ENCODE results near the gene SEC11A.
A peak's percentile ranks its signal among the peaks of the same experiment; 100 is the strongest.

The SEC11A gene

GRCh38 chr15:84634228-84634837 is 81.6 kb downstream of the SEC11A start:
- DNase-seq, result no peak

GRCh38 chr15:84633311-84634227 is 82.4 kb downstream of the SEC11A start:
- DNase-seq, result peak; percentile 63 to 71

DNA sequence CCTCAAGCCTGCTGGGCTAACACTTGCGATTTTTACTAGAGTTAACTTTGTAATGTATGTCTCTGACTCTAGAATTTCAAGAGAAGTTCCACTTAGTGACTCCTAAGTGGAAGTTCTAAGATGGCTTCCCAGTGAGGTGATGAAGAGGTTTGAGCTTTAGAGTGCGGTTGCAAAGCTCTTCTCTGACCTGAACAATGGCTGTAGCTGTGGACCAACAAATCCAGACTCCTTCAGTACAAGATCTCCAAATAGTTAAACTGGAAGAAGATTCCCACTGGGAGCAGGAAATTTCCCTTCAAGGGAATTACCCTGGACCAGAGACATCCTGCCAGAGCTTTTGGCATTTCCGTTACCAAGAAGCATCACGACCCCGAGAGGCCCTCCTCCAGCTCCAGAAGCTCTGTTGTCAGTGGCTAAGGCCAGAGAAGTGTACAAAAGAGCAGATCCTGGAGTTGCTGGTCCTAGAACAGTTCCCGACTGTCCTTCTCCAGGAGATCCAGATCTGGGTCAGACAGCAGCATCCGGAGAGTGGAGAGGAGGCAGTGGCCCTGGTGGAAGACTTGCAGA is 84.2 kb downstream of the SEC11A start:
- no peak for DNase-seq

DNA sequence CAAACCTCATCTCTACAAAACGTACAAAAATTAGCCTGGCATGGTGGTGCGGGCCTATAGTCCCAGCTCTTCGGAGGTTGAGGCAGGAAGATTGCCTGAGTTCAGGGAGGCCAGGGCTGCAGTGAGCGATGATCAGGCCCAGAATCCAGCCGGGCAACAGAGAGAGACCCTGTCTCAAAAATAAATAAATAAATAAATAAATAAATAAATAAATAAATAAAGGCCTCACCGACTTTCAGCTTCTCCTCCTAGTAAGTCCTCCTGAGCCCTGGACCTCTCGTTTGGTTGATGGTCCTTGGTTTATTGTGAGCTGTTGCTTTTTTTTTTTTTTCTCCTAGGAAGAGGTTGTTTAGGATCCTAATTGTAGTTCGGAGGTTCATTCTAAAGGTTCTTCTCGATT is 86.9 kb downstream of the SEC11A start:
- DNase-seq, result no peak

GRCh38 chr15:84625123-84625522 is 90.8 kb downstream of the SEC11A start:
- DNase-seq, result no peak

DNA sequence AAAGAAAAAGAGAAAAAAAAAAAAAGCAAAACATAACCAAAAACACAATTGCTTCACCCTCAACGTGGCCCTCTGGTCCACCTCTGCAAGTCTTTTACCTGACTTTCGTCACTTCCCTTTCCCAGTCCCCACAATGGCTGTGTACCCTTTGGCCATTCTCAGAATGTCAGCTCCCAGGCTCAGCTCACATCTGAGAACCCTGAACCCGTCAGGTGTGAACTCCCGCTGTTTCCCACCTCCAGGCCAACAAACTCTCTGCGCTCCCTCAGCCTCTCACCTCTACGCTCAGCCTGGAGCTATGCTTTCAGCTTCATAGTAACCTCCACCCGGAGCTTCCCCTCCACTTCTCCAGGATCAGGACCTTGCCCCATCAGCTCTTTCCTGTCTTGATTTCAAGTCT is 91.6 kb downstream of the SEC11A start:
- no peak for DNase-seq

DNA sequence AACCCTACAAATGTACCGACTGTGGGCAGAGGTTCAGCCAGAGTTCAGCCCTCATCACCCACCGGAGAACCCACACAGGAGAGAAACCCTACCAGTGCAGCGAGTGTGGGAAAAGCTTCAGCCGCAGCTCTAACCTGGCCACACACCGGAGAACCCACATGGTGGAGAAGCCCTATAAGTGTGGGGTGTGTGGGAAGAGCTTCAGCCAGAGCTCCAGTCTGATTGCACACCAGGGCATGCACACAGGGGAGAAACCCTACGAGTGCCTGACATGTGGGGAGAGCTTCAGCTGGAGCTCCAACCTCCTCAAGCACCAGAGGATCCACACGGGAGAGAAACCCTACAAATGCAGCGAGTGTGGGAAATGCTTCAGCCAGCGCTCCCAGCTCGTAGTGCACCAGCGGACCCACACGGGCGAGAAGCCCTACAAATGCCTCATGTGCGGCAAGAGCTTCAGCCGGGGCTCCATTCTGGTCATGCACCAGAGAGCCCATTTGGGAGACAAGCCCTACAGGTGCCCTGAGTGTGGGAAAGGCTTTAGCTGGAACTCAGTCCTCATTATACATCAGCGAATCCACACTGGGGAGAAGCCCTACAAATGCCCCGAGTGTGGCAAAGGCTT is 94.5 kb downstream of the SEC11A start:
- no peak for DNase-seq

DNA sequence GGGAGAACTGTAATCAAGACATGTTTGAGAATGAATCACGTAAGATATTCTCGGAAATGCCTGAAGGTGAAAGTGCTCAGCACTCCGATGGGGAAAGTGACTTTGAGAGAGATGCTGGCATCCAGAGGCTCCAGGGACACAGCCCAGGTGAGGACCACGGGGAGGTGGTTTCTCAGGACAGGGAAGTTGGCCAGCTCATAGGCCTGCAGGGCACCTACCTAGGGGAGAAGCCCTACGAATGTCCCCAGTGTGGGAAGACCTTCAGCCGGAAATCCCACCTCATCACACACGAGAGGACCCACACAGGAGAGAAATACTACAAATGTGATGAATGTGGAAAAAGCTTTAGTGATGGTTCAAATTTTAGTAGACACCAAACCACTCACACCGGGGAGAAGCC is 95.3 kb downstream of the SEC11A start:
- no peak for DNase-seq

All from stimulated activated CD4-positive, alpha-beta T cell treated with anti-CD3 and anti-CD28 coated beads, Interleukin-4, amount 100 ng/mL, for 4 hours (primary cell).